Measurements from ENCODE around the gene TBC1D22A. TPM values are rescaled to one million over a fixed set of nuclear protein-coding genes. Genes with fewer than 3 reads are reported as not detected.

Gene TBC1D22A
- total and polyA plus RNA-seq, 8 donors: 14.4 to 33.5 (median 15.7) TPM

DNA sequence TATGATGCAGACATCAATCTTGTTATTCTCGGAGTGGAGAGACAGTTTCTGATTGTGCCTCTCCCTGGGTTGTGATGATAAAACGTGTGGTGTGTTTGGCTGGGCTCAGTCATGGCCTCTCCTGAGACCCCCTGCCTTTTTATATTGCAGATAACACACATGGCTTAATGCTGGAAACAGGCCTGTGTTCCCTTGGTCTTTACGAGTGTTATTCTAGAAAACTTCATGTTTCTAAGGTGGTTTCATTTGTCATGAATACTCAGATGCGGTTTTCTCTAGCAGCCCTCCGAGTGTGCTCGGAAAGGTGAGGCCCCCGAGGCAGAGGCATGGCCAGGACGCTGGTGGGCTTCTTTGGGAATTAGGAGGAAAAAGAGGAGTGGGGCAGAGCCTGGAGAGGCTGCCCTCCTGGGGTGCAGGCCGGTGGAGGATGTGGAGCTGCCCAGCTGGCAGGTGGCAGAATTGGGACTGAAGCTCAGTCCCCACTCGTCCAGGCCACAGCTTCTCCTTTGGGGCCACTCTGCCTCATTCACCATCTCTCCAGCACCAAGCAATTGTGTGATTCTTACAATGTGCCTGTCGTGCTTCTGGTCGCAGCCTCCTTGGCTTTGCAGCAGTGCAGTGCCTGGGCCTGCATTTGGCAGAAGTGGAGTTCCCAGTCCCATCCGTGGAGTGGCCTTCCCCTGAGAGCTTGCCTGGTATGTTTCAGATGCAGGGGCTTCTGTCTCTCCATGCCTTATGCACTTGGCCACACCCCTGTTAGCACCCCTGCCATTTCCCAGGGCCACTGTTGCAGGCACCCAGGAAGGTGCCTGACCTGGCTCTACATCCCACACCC, 309.6 kb downstream of the TBC1D22A start:
- ATAC-seq (no peak), DNase-seq (peak in 1 of 4 donors; percentile 54)
- TF ChIP-seq, protein P1, sequence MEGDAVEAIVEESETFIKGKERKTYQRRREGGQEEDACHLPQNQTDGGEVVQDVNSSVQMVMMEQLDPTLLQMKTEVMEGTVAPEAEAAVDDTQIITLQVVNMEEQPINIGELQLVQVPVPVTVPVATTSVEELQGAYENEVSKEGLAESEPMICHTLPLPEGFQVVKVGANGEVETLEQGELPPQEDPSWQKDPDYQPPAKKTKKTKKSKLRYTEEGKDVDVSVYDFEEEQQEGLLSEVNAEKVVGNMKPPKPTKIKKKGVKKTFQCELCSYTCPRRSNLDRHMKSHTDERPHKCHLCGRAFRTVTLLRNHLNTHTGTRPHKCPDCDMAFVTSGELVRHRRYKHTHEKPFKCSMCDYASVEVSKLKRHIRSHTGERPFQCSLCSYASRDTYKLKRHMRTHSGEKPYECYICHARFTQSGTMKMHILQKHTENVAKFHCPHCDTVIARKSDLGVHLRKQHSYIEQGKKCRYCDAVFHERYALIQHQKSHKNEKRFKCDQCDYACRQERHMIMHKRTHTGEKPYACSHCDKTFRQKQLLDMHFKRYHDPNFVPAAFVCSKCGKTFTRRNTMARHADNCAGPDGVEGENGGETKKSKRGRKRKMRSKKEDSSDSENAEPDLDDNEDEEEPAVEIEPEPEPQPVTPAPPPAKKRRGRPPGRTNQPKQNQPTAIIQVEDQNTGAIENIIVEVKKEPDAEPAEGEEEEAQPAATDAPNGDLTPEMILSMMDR (IDR thresholded peaks at IDR 0.05): no peak
- no peak overlapping the region for H3K4me3 ChIP-seq
- H3K4me1 ChIP-seq: no peaks in the 10 kb centered on the region
- H3K36me3 ChIP-seq: peaks cover 0 to 9% of the 10 kb centered on the region in 2 donors
- H3K27ac ChIP-seq: no peak overlapping the region
- intact Hi-C loops (cut with DNase I): no loop called here
- no peaks in the 10 kb centered on the region for H3K27me3 ChIP-seq
- peaks cover 0 to 25% of the 10 kb centered on the region in 2 donors for H3K9me3 ChIP-seq

DNA sequence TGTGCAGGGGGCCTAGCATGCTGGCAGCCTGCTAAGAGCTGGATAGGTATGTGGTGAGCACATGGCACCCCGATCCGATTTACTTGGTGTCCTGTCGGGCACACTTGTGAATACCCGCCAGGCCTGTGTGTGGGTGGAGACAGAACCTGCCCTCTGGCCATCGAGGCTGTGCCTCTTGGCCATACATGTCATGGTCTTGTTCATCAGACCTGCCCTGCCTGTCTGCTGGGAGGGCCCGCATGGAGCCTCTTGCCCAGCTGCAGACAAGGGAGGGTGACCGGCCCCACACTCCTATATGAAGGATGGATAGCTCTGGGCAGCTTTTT, 310.2 kb downstream of the TBC1D22A start:
- Histone ChIP-seq H3K27ac (no peak overlapping the region), H3K36me3 (peaks cover 0 to 9% of the 10 kb centered on the region in 2 donors), H3K4me3 (no peak overlapping the region), H3K4me1 (no peaks in the 10 kb centered on the region), H3K27me3 (no peaks in the 10 kb centered on the region), H3K9me3 (peaks cover 0 to 29% of the 10 kb centered on the region in 2 donors)
- intact Hi-C loops (cut with DNase I): no loop called here
- DNase-seq (peak in 1 of 4 donors; percentile 62), ATAC-seq (no peak)
- TF ChIP-seq, protein P1 (IDR thresholded peaks at IDR 0.05): no peak

DNA sequence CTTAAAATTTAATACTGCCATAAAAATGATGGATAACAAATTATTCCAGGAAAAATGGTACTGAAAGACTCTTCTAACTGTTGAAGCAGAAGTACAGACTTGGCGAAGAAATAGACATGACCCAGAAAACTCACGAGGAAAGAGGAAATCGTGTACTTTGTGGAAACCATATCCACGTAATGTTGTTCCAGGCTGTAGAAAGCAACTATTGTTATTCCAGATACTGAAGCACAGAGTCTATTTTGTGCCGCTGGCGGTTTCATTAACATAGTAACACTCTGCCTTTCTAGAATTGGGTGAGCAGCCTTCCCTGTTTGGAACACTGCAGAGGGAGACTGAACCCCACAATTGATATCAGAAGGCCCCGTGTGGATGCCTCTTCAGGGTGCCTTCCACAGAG, 310.6 kb downstream of the TBC1D22A start:
- intact Hi-C loops (cut with DNase I): no loop called here
- no peak for DNase-seq
- TF ChIP-seq, protein P1 (IDR thresholded peaks at IDR 0.05): no peak
- H3K9me3 ChIP-seq: peaks cover 0 to 29% of the 10 kb centered on the region in 2 donors
- ATAC-seq: no peak
- H3K4me3 ChIP-seq: no peak overlapping the region
- no peaks in the 10 kb centered on the region for H3K4me1 ChIP-seq
- H3K36me3 ChIP-seq: peaks cover 0 to 9% of the 10 kb centered on the region in 2 donors
- H3K27ac ChIP-seq: no peak overlapping the region
- no peaks in the 10 kb centered on the region for H3K27me3 ChIP-seq

DNA sequence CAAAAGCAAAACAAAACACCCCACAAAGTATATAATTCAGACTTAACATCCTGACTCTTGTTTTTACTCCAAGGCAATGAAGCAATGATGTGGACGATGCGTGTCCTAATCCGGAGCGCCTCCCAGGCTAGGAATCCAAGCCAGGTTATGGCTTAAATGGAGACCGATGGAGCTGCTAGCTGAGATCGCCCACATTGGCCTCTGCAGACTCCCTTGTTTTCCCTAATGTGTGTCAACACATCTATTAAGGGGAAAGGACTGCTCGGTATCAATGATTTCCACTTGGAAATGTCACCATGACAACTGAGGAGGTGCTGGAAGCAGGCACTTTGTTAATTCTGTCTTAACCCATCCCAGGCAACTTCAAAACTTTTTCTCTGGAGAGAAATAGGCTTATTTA, 311.7 kb downstream of the TBC1D22A start:
- Histone ChIP-seq H3K36me3 (peaks cover 0 to 9% of the 10 kb centered on the region in 2 donors), H3K9me3 (peaks cover 0 to 29% of the 10 kb centered on the region in 2 donors), H3K27me3 (no peaks in the 10 kb centered on the region), H3K4me3 (no peak overlapping the region), H3K4me1 (no peaks in the 10 kb centered on the region), H3K27ac (no peak overlapping the region)
- intact Hi-C loops (cut with DNase I): no loop called here
- DNase-seq (no peak), ATAC-seq (no peak)
- TF ChIP-seq, protein P1 (IDR thresholded peaks at IDR 0.05): no peak

- Histone ChIP-seq H3K36me3 (peaks cover 0 to 9% of the 10 kb centered on the region in 2 donors), H3K27me3 (no peaks in the 10 kb centered on the region), H3K4me3 (no peak overlapping the region), H3K9me3 (peaks cover 0 to 36% of the 10 kb centered on the region in 2 donors), H3K4me1 (no peaks in the 10 kb centered on the region), H3K27ac (no peak overlapping the region)
- intact Hi-C loops (cut with DNase I): no loop called here
- DNase-seq (no peak), ATAC-seq (no peak)
- TF ChIP-seq, protein P1 (IDR thresholded peaks at IDR 0.05): no peak
Observed at GRCh38 chr22:47075568-47075967, 313.1 kb downstream of the TBC1D22A start.

All from left lung (tissue), 10 donors.